Umbilical cord (tissue), 2 donors: ENCODE measurements around the gene SHISAL1. TPM values are rescaled to one million over a fixed set of nuclear protein-coding genes. Genes with fewer than 3 reads are reported as not detected.
"Not testable (repeated sequence)": the region's sequence is repeated elsewhere in the genome, so short reads cannot be mapped to it uniquely, and the experiment has no call there.

ENCODE experiments used
- DNase-seq: peaks from one replicate; pipeline ENCODE4 v3.0.0-alpha.2; 2015; ENCODE audit warnings: low spot score
- total RNA-seq: library from RNA; depleted of rRNA; stranded (reverse); fragments of >200 nt; gene quantifications from one replicate; pipeline ENCODE4 v1.2.3, GENCODE V29; 2014; ENCODE audit warnings: low replicate concordance; ENCODE audit not compliant: insufficient read depth

SHISAL1 gene
- total RNA-seq, 1 donor from 2014 or later: 3.9 TPM

DNA sequence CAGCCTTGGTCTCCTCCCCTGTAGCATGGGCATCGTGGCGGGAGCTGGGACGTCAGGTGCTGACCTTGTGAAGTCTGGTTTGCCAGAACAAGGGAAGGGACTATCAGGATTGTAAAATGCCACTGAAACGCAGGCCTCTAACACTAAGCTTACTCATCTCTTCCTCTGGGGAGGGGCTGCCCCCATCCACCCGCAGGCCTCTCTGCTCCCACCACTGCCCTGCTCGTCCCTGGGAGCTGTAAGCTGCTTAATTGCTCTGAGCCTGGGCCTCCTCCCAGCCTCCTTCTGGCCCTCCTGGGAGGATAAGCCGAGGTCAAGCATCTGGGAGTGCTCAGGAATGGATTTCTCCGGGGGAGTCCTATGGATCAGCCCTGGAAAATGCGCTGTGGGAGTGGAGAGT, 8.4 kb downstream of the SHISAL1 start:
- peak; percentile 60 for DNase-seq

DNA sequence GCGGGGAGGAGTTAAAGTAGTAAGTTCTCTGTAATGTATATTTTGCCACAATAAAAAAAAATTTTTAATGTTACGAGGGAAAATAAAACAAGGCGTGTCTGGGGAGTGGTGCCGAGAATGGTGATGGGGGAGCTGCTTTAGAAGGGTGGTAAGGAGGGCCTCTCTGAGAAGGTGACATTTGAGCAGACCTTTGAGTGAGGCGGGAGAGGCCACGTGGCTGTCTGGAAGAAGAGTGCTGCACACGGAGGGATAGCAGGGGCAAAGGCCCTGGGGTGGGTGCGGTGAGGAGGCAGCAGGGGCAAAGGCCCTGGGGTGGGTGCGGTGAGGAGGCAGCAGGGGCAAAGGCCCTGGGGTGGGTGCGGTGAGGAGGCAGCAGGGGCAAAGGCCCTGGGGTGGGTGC, 10.4 kb downstream of the SHISAL1 start:
- not testable (repeated sequence) for DNase-seq

DNA sequence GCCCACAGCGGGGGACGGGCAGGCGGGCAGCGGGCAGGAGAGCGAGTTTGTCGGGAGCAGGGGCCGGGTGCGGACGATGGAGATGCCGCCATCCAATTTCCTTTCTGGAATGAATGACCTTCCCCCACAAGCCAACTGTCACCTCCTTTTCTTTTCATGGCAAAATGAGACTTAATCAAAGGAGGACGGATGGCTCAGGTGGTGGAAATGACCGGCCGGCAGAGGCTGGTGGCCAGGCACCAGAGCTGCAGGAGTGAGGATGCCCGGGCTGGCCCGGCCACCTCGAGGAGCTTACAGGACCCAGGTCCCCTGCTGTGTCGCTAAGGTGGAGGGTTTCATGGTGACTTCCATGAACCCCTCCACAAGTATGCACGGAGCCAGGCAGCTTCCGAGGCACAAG, 11.7 kb downstream of the SHISAL1 start:
- no peak for DNase-seq

DNA sequence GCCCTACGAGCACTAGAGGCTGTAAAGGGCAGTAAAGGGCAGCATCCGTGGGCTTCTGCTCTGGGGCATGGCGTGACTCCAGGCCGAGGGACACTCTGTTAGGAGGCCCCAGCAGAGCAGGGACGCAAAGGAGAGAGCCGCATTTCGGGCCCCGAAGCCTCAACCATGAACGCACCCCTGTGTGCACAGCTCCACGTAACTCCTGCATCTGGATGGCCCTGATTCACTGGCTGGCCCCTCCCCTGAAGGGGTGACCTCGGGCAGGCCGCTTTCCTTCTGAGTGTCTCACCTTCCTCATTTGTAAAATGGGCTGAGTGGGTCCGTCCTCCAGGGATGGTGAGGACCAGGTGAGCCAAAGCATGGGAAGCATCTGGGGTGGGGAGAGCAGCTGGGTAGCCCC, 13.6 kb downstream of the SHISAL1 start:
- DNase-seq: no peak

DNA sequence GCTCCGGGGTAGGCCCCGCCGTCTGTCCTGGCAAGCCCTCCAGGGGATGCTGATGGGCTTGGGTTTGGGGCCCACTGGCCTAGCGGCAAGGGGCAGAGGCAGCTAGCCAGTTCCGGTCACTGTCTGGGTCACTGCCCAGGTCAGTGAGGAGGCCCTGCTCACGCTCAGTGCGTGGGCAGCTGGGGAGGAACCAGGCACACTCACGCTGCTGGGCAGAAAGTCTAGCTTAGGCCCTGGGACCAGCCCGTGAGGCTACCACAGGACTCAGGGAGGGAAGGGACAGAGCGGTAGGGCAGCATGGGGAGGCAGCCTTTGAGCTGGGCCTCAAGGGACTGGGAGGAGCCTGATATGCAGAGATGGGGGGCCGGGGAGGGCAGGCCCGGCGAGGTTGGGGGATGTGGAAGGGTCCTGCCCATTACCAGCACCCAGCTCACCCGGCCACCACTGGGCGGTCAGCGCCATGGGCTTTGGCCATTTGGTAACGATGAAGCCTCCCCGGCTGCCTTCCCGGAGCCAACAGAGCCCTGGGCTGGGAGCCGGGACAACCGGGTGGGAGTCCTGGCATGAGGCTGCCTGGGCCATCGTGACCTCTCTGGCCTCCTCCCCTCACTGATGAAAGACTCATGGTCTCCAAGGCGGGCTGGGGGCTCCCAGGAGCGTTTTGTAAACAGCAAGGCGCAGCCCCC, 14.2 kb downstream of the SHISAL1 start:
- DNase-seq: no peak

DNA sequence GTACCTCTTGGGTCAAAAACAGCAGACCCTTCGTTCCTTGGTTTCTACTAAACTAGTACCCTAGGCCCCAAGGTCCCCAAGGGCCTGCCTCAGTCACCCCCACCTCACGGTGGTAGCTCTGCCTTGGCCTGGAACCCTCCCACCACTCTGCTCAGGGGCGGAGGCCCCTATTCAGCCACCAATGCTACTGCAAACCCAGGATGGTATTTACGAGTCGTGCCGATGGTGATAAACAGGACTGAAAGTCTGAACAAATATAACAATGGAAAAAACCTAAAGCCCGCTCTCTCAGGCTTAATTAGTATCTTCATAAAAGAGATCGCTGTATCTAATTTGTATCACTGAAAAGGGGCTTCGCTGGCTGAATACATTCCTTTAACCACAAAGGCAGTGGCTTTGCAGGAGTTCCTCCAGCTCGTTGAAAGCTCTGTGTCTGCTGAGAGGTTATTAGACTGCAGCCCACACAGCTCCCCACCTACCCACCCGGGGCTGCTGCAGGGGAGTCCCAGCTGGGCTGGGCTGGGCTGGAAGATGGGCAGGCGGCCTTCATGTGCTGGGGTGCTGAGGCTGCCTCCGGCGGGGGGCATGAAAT, 15.2 kb downstream of the SHISAL1 start:
- DNase-seq: no peak

DNA sequence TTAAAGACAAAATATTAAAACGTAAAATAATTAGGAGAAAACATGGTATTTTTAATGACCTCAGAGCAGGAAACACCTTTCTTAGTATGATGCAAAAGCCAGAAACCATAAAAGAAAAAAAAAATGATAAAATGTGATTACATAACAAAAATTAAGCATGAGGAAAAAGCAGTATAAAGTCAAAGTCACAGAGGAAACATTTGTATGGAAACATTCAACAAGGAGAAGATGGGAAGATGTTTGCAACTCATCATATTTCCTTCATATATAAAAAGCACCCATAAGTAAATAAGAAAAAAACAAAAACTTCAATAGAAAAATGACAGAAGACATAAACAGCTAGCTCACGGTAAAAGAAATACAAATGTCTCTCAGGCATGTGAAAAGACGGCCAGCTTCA, 17.3 kb downstream of the SHISAL1 start:
- DNase-seq: no peak

DNA sequence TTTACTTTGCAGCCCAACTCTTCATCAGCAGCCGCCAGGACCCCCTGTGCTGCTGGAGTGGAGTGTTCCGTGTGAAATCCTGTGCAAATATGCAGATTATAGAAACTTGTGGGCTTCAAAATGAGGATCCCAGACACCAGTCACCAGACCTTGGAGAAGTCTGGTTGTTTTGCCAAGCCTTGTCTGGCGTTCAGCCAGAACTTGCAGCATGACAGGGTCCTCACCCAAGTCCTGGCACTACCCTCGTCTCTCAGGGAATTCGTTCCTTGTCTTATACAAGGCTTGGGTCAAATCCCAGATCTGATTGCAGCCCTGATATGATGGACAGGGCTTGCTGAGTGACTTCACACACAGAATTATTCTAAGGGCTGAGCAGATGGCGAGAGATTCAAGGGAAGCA, 18.9 kb downstream of the SHISAL1 start:
- DNase-seq: no peak

DNA sequence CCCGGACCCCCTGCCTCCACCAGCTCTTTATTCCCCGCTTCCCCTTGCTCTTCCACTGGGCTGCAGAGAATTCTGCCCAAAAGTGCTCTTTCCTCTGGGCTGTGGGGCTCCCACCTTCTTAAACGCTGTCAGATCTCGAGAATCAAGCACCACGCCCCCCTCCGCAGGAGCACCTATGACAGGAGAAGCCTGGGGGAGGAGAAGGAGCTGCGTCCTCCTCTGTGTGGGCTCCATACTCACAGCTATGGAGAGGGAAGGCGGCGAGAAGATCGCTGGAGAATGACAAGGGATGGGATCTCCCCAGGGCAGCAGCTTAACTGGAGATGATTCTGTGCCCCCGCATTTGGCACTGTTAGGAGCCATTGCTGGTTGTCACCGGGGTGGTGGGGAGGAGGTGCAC, 19.7 kb downstream of the SHISAL1 start:
- DNase-seq: no peak

DNA sequence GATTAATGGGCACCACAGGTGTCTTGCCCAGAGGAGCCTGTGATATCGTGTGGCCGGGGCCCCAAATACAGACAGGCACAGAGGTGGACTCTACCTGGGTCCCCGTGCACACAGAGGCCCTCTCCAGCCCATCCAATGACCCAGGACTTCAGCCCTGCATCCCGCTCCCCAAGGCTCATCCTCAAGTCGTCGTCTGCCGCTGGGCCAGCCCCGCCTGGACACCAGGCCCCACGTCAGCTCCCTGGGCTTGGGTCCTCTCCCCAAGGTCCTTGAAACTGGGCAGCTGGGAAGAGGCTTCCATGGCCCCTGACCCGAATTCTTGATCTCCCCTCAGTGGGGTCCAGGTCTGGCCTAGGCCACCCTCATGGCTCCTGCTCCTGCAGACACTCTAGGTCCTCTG, 20.2 kb downstream of the SHISAL1 start:
- no peak for DNase-seq

DNA sequence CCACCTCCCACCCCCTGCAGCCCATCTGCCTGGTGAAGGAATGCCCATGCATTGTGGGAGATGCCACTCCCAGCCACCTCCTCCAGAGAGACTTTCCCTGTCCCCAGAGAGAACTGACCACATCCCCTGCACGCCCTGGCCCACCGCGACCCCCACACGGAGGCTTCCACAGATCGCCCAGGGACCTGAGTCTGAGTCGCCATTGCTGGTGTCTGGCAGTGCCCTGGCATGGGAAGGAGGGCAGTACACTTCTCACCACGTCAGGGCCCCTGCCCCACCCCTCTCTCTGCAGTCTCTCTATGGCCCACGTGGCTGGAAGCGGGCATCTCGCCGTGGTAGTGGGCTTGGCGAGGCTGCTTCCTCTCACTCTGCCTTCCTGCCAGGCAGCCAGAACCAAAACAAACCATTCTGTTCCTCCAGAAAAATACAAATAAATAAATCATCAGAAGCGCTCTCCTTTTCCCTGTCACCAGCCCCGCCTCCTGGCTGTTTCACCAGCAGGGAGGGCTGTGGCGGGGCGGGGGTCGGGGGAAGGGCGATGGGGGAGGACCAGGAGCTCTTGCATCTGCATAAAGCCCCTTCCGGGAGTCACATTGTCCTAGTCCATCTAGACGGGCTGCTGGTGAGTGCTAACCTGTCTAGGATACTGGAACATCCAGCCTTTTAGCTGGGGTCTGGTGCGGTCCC, 20.9 kb downstream of the SHISAL1 start:
- no peak for DNase-seq

DNA sequence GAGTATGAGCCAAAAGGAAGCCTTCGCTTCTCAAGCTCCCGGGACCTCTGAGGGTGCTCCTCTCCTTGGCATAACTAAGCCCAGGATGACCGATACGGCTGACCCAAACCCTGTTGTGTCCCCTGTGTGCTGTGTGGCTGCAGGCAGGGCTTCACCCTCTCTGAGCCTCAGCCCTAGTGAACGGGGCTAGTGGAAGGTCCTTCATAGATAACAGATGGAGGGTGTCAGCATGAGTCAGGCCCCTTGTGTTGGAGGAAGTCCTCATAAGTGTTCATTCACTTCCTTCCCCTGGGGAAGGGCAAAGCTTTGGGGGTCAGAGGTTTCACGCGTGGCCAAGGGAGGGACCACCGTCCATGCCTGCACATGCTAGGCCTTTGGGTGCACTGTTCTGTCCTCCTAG, 21.5 kb downstream of the SHISAL1 start:
- no peak for DNase-seq

DNA sequence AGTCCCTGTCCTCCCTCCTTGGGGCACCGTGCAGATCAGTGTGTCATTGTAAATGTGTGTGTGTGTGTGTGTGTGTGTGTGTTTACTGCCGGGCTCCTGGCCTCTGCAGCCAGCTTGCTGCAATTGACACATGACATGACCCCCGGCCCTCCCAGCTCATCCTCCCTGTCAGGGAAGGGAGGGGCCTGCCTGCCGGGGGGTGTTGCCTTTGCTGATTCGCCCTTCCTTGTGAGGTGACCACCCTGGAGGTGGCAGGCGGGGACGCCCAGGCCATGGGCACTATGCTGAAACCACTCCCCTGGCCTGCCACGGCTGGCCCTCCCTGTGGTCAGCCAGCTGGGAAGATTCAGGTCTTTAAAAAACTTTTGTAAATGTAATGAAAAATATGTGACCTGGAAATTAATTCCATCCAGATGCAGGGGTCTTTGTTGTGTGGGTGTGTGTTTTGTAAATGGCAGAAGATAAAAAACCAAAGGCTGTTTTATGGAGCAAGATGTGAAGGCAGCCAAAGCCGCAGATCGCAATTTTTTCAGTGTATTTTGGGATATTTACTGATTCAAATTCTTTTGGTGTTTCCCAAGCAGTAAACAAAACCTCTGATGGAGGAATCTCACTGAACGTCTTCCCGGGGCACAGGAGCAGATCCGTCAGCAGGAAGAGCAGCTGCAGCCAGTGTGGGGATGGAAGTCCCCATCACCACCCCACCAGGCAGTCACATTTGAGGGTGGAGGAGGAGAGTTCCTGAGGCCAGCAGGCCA, 23.2 kb downstream of the SHISAL1 start:
- no peak for DNase-seq

DNA sequence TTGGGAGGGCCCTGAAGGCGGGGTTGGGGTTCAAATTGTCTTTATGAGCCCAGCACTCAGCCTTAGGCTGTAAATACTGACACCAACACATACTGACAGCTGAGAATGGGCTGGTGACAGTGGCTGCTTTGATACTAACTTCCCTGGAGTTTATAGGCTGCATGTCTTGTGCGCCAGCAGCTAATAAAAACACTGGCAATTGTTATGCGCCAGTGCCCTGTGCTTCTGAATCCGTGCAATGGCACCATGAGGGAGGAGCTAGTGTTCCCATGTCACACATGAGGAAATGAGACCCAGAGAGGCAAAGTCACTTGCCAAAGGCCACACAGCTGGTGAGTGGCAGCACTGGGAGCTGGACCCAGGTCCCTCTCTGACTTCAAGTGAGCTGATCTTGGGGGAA, 23.8 kb downstream of the SHISAL1 start:
- no peak for DNase-seq

DNA sequence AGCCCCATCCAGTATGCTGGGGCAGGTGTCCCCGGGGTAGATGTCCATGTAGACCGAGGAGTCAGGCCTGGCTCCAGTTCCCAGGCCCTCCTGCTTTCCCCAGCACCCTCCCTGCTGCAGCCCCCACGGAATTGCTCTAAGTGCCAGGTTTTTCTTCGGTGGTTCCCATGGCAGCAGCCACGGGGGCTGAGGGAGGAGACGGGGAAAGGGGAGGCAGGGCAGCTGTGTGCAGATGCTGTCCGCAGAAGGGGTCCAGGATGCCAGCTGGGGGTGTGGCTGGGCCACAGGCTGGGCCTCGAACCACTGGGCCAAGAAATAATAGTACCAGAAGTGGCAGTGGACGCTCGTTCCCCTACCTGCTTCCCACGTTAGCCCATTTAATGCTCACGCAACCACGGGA, 25.0 kb downstream of the SHISAL1 start:
- DNase-seq: no peak

DNA sequence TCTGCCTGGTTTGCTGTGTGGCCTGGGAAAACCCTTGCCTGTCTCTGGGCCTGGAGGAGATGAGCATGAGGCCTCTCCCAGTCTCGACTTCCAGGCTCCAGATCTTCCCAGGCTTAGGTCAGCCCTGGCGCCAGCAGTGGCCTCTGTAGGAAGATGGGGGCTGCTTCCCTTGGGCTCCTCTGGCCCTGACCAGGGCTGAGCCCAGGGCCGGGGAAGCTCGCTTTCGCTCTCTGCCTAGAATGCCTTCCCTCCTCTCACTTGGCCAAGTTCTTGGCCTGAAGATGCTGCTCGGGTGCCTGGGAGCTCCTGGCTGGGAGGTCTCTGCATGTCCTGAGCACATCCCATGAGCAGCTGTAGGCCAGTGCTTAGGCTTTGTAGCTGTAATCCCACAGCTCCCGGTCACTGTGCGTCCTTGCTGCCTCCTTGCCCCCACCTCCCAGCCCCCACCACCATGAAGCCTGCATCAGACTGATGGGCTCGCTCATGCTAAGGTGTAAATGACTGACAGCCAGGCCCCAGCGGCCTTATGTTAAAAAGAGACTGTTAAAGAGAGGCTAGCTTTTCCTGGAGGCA, 25.5 kb downstream of the SHISAL1 start:
- DNase-seq: no peak

DNA sequence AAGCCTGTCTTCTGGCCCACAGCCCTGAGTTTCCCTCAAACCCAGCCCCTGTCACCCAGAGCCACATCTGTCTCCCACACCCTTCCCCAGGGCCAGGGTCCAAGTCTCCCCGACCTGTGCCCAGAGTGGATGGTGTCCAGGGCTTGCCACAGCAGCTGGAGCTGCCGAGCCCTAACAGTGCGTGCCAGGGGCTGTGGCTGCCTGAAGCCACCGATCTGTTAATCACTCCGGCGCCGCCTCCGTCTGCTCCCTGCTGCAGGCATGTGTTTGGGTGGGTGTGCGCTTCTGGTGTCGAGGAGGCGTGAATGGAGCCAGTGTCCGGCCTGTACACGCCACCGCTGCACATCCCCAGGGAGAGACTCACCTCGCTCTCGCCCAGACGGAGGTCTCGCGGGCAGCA, 26.1 kb downstream of the SHISAL1 start:
- DNase-seq: no peak

DNA sequence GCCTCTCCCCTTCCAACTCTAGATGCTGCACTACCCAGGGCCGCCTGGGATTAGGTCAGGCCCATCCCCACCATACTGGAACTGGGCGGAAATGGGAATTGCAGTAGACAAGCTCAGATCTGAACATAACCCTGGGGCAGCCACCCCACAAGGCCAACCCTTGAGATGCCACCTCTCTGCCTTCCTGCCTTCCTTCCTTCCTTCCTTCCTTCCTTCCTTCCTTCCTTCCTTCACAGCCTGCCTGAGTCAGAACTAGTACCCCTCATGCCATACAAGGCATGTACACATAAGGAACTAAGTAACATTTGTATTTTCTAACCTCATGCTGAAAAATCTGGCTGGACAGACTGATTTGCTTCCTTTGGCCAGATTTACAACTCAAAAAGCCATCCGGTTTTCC, 28.0 kb downstream of the SHISAL1 start:
- DNase-seq: no peak

DNA sequence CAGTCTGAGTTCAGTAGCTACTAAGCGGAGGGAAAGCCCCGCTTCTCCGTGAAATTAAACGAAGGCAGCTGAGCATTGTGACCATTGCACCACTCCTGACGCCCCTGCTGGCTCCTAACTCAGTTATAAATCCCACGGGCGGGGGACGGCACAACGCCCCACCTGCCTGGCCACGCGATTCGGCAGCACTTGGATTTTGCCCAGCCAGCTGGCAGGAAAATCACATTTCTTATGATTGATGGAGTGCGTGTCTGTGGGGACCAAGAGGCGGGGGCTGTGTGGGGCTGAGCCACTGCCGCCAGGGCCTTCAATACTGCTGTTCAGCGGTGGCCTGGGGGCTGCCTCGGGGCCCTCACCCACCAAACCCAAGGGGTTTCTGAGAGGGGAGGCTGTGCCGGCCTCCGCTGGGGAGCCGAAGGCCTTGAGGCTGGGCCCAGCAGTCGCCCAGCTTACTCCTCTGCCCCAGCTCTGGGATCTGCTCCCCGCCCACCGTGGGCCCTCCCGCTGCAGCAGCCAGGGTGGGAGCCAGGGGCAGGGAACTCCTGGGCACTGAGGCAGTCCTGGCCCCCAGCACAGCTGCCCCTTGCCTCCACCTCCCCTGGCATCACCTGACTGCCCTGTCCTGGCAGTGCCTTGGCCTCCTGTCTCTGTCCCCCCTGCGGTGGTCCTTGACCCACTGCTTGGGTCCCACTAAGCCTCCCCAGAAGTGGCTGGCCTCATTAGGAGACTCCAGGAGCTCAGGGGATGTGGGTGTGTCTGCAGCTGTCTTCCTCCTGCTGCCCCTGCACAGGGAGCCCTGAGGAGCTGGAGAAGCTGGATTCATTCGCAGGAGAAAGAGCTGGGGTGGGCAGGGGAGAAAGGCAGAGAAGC, 30.7 kb downstream of the SHISAL1 start:
- DNase-seq: no peak

DNA sequence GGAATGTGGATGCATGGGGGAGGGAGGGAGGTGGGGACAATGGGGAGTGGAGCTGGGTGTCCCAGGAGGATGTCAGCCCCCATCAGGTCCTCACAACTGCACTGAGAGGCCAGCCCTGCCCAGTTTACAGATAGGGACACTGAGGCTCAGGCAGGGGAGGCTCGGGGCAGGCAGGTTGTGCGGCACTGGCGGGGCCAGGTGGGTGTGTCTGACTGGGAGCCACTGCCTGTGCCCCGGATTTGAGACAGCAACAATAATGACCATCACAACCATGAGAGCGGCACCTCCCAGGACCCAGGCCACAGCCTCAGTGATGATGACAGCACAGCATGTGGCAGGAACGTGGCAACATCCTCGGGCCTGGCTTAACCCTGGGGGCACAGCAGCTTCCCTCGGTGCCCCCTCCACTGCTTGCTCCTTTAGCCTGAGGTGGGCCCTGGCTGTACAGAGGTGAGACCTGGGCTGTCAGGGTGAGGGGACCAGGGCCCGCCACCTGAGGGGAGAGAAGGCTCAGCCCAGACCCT, 32.0 kb downstream of the SHISAL1 start:
- no peak for DNase-seq

DNA sequence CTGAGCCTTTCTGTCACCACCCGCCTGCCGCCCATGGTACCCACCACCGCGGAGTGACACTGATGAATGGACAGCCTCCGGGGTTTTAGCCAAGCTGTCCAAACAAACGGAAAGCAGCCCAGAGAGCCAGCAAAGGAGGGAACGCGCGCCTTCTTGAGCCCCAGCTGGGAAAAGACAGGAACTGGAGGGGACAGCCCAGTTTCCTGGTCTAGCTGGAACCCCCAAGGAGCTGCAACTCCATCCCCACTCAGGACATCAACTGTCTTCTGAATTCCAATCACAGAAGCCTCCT, 33.7 kb downstream of the SHISAL1 start:
- no peak for DNase-seq
